ENCODE results near the gene CIART. TPM values are rescaled to one million over a fixed set of nuclear protein-coding genes. Genes with fewer than 3 reads are reported as not detected.

The CIART gene
- total and polyA plus RNA-seq, 10 of the 15 experiments (the other 5 are each of a cell fraction or from before 2014, with no cell fraction given): 0.44 to 1.4 (median 0.67) TPM

DNA sequence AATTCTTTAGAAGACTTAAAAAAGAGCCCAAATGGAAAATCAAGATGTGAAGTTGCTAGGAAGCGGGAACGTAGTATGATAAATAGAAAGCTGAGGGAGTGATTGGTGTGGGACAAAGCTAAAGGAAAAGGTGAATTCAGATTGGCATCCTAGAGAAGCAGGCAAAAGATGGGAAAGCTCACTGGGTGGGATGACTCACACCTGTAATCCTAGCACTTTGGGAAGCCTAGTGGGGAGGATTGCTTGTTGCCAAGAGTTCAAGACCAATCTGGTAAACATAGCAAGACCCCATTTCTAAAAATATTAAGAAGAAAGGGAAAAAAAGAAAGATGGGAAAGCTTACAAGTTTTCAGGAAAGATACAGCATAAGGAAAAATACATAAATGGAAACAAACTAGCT lies 13.1 kb downstream of the CIART start:
- no peak overlapping the region for H2AFZ ChIP-seq (ENCODE audit: control insufficient read depth, low read depth, low read length)
- no peaks in the 10 kb centered on the region for H3K9me3 ChIP-seq (replicated peaks; ENCODE audit: control insufficient read depth, insufficient read depth, low read length)
- no peaks in the 10 kb centered on the region for H3K4me1 ChIP-seq (ENCODE audit: control insufficient read depth, insufficient read depth, low read length)
- TF ChIP-seq ZBED1 (IDR thresholded peaks at IDR 0.05; ENCODE audit: borderline replicate concordance) (no peak), POLR2AphosphoS2 (IDR thresholded peaks at IDR 0.05; ENCODE audit: low read depth, low read length) (no peak), SP1 (IDR thresholded peaks at IDR 0.05; ENCODE audit: low read depth, low read length) (no peak), RELA (IDR thresholded peaks at IDR 0.05; ENCODE audit: borderline replicate concordance, partially characterized antibody) (no peak), SPI1 (IDR thresholded peaks at IDR 0.05; ENCODE audit: borderline replicate concordance, insufficient read depth, low read depth, low read length) (no peak), NFXL1 (IDR thresholded peaks at IDR 0.05; ENCODE audit: borderline replicate concordance) (no peak), MEF2A (IDR thresholded peaks at IDR 0.05; ENCODE audit: insufficient read depth, low read depth, low read length) (no peak), NFYA (IDR thresholded peaks at IDR 0.05; ENCODE audit: borderline replicate concordance, low read depth, low read length) (no peak), CREM (IDR thresholded peaks at IDR 0.05; ENCODE audit: low read depth) (no peak), MXI1 (IDR thresholded peaks at IDR 0.05; ENCODE audit: low read depth, low read length) (no peak), PML (IDR thresholded peaks at IDR 0.05; ENCODE audit: low read length) (no peak), FOS (IDR thresholded peaks at IDR 0.05; ENCODE audit: borderline replicate concordance, extremely low read depth, insufficient read length) (no peak), HDAC2 (IDR thresholded peaks at IDR 0.05) (no peak)
- TF ChIP-seq, protein P1, sequence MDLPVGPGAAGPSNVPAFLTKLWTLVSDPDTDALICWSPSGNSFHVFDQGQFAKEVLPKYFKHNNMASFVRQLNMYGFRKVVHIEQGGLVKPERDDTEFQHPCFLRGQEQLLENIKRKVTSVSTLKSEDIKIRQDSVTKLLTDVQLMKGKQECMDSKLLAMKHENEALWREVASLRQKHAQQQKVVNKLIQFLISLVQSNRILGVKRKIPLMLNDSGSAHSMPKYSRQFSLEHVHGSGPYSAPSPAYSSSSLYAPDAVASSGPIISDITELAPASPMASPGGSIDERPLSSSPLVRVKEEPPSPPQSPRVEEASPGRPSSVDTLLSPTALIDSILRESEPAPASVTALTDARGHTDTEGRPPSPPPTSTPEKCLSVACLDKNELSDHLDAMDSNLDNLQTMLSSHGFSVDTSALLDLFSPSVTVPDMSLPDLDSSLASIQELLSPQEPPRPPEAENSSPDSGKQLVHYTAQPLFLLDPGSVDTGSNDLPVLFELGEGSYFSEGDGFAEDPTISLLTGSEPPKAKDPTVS (IDR thresholded peaks at IDR 0.05; ENCODE audit: low read depth, low read length): no peak
- TF ChIP-seq, protein P2, sequence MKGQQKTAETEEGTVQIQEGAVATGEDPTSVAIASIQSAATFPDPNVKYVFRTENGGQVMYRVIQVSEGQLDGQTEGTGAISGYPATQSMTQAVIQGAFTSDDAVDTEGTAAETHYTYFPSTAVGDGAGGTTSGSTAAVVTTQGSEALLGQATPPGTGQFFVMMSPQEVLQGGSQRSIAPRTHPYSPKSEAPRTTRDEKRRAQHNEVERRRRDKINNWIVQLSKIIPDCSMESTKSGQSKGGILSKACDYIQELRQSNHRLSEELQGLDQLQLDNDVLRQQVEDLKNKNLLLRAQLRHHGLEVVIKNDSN (IDR thresholded peaks at IDR 0.05; ENCODE audit: borderline replicate concordance, extremely low read length, insufficient read depth, low read depth, low read length): no peak
- TF ChIP-seq, protein P3, sequence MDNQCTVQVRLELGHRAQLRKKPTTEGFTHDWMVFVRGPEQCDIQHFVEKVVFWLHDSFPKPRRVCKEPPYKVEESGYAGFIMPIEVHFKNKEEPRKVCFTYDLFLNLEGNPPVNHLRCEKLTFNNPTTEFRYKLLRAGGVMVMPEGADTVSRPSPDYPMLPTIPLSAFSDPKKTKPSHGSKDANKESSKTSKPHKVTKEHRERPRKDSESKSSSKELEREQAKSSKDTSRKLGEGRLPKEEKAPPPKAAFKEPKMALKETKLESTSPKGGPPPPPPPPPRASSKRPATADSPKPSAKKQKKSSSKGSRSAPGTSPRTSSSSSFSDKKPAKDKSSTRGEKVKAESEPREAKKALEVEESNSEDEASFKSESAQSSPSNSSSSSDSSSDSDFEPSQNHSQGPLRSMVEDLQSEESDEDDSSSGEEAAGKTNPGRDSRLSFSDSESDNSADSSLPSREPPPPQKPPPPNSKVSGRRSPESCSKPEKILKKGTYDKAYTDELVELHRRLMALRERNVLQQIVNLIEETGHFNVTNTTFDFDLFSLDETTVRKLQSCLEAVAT (IDR thresholded peaks at IDR 0.05): no peak
- TF ChIP-seq, protein P4, sequence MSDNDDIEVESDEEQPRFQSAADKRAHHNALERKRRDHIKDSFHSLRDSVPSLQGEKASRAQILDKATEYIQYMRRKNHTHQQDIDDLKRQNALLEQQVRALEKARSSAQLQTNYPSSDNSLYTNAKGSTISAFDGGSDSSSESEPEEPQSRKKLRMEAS (IDR thresholded peaks at IDR 0.05; ENCODE audit: low read depth, low read length): no peak
- ChIA-PET CTCF (interaction anchor here (1.0 to 1.1 kb wide), 2 partner anchors 14 to 39 kb away, joined by 4 to 5 read pairs; no protein-coding TSS in a partner anchor), RAD21 (ENCODE audit: unreplicated experiment) (no interaction called here), SMC1A (ENCODE audit: uncharacterized antibody, unreplicated experiment) (no interaction called here), POLR2A (interaction anchor here (0.6 to 0.8 kb wide), 2 partner anchors 22 to 146 kb away, joined by 3 read pairs; partner anchors contain the start of gene PLEKHO1)
- intact Hi-C loops (cut with micrococcal nuclease; ENCODE audit: unreplicated experiment) (no loop called here), in situ Hi-C loops (cut with MboI) (no loop called here)
- H3K36me3 ChIP-seq (ENCODE audit: control insufficient read depth in 2 of 2, insufficient read depth in 2 of 2, low read length in 1 of 2): peaks cover 0 to 5% of the 10 kb centered on the region in 2 experiments; a peak in 1 of 4 replicates
- 100% methylated on average over 2 of the region's 2 CpGs for WGBS (ENCODE audit: insufficient coverage, insufficient replicate concordance, low lambda C conversion rate, missing lambda C conversion rate)
- BruUV-seq (replicated peaks): TSS peak; percentile 55
- FAIRE-seq (no peak), DNase-seq (ENCODE audit: low read depth, low spot score) (no peak), ATAC-seq (no peak)
- H3K79me2 ChIP-seq (ENCODE audit: control insufficient read depth, insufficient read depth, low read length): peaks cover 16% of the 10 kb centered on the region
- H3K27me3 ChIP-seq (replicated peaks in 1 of 2; ENCODE audit: control insufficient read depth in 2 of 2, insufficient read depth in 2 of 2, low read length in 1 of 2): no peaks in the 10 kb centered on the region
- no peak overlapping the region for H3K9ac ChIP-seq (ENCODE audit: control insufficient read depth, insufficient read depth, low read length)
- H3K4me3 ChIP-seq: 0 out of 2 replicates have a peak overlapping the region, but pooled peaks have one; percentile 13
- H3K27ac ChIP-seq (ENCODE audit: control insufficient read depth, insufficient read depth): no peak overlapping the region
- peak overlapping the region; percentile 22; the same call in 1 of the 2 replicates for H3K4me2 ChIP-seq (ENCODE audit: control insufficient read depth, insufficient read depth)
- no peaks in the 10 kb centered on the region for H4K20me1 ChIP-seq (ENCODE audit: control insufficient read depth, insufficient read depth)
